Skin epidermis (tissue), 12 donors: ENCODE measurements around the gene CABP4.

ENCODE experiments used
- H3K27ac ChIP-seq, 21 experiments: fragments of 200-600 bp; sonication (generic) in 11 of 21; one replicate each; pipeline ENCODE4 v1.5.0; 2020; ENCODE audit warnings: mild to moderate bottlenecking in 3 of 21, inconsistent platforms in 2 of 21, moderate library complexity in 2 of 21
- H3K4me3 ChIP-seq, 7 experiments: fragments of 200-600 bp; sonication (generic) in 2 of 7; one replicate each; pipeline ENCODE4 v1.5.0; 2020; ENCODE audit warnings: inconsistent platforms in 2 of 7, mild to moderate bottlenecking in 2 of 7, moderate library complexity in 1 of 7

CABP4 gene

DNA sequence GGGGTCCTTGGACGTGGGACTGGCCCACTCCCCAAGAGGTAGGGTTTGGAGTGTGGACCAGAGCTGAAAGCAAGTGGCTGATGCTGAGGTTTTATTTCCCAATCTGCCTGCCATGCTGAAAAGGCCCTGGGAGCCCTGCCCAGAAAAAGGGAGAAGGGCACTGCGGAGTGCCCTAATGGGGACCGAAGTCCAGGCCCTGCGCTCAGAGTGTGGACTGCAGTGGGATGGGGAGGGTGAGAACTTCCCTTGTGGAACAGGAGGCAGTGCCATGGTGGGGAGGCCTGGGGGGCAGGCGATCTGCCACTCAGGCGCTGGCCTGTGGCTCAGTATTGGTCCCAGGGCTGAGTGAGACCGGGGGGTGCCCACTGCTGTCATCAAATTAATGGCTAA lies 6.9 kb upstream of the CABP4 start:
- Histone ChIP-seq H3K4me3 (no peak overlapping the region), H3K27ac (no peak overlapping the region)

DNA sequence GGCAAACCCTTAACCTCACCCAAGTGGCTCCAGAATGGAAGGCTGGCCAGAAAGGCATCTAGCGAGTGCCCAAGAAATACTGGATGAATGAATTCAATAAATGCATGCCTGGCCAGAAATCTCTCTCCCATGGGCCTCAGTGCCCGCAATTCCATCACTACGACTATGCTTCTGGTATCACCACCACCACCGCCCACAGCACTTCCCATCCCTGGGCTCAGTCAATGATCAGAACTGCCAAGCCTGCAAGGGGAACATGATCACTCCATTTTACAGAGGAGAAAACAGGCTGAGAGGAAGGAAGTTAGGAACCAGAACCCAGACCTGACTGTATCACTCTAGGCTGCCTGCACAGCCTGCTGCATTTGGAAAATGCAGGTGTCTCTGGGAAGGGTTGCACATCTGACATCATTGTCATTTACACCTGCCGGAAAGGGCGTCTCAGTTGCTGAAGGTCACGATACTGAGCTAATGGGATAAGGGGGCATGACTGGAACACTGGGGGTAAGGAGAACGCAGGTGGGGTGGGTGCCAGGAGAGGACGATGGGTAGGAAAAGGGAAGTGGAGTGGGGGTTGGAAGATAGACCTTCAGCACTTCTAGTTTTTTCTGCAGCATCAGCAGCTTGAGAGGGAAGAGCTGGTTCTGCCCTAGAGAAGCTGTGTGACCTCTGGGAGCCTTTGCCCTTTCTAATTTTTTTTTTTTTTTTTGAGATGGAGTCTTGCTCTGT lies 5.9 kb upstream of the CABP4 start:
- no peak overlapping the region for H3K4me3 ChIP-seq
- peak overlapping the region in 1 of 21 experiments; percentile 29 for H3K27ac ChIP-seq

DNA sequence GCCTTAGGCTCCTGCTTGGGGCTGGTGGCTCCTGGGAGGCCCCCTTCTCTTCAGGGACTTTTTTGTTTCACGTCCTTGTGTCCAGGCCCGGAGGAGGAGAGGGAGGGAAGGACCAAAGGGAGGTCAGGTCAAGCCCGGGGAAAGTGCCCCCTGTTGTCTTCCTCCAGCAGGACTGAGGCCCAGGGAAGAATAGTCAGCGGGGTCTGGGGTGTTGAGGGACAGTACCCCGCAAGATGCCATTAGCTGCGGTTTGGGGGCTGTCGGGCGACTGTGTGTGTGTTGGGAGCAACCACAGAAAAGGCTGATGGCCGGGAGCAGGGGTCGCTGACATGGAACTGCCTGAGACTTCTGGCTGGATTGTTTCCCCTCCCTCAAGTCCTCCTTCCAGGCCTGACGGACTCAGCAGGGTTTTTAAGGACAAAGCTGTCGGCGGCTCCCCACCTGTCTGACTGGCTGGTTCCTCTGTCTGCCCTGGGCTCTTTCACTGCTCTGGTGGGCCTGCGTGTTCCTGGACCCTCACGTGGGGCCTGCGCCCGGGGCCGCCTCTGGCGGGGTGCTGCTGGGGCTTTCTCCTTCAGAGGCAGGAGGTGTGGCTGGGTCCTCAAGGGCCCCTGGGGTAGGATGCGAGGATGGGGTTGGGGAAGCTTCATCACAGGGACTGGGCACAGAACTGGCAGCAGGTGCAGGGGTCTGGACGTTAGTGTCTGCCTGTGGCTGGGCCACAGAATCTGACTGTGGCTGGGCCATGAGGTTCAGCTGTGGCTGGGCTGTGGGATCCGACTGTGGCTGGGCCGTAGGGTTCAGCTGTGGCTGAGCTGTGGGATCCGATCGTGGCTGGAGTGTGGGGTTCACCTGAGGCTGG lies 4.1 kb upstream of the CABP4 start:
- Histone ChIP-seq H3K27ac (peak overlapping the region in 1 of 21 experiments; percentile 0), H3K4me3 (no peak overlapping the region)

DNA sequence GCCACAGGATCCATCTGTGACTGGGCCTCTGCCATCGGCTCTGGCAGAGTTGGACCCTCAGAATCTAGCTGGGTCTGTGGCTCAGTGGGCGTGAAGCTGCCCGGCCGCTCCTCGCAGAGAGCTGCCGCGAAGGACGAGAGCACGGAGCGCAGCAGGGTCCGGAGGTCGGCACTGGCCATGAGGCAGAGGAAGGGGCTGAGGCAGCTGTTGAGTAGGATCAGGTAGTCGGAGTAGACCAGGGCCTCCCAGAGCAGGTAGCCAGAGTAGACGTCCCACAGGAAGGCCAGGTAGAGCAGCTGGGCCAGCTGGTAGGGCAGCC lies 3.5 kb upstream of the CABP4 start:
- H3K4me3 ChIP-seq, result no peak overlapping the region
- H3K27ac ChIP-seq, result no peak overlapping the region

DNA sequence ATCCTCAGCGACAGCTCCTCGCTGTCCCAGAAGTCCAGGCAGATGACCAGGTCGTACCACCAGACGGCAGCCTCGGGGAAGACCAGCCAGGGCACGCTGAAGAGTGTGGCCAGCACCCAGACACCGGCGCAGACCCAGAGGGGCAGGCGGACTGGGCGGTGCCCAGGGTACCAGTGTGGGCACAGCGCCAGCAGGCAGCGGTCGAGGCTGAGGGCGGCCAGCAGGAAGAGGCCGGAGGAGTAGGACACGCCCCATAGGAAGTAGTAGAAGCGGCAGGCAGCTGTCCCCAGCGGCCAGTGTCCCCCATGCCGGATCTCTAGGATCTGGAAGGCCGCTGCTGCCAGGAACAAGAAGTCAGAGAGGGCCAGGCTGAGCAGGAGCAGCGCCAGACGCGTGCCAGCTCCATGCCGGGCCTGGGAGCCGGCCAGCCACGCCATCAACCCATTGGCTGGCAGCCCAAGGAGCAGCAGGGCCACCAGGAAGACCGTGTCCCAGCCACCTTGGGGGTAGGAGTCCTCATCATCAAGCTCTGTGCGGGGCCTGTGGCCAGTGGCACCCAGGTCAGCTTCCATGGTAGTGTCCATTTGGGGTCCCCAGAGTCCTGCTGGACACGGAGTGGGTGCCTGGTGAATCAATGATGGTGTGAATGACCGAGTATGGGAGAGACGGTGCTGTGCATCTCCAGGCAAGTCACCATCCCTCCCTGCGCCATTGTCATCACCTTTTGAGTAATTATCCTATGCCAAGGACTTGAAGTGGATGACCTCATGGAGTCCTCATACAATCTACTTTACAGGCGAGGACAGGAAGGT lies 2.8 kb upstream of the CABP4 start, which contains the start of gene GPR152:
GPR152 (minus strand) TSS at position 589 of the 812 bp plus-strand sequence; CDS start at position 584, 5 bp downstream.
- Histone ChIP-seq H3K27ac (peak within 1 kb of the TSS in 2 of 21 experiments; percentile 27 to 38), H3K4me3 (no peak within 1 kb of the TSS)

DNA sequence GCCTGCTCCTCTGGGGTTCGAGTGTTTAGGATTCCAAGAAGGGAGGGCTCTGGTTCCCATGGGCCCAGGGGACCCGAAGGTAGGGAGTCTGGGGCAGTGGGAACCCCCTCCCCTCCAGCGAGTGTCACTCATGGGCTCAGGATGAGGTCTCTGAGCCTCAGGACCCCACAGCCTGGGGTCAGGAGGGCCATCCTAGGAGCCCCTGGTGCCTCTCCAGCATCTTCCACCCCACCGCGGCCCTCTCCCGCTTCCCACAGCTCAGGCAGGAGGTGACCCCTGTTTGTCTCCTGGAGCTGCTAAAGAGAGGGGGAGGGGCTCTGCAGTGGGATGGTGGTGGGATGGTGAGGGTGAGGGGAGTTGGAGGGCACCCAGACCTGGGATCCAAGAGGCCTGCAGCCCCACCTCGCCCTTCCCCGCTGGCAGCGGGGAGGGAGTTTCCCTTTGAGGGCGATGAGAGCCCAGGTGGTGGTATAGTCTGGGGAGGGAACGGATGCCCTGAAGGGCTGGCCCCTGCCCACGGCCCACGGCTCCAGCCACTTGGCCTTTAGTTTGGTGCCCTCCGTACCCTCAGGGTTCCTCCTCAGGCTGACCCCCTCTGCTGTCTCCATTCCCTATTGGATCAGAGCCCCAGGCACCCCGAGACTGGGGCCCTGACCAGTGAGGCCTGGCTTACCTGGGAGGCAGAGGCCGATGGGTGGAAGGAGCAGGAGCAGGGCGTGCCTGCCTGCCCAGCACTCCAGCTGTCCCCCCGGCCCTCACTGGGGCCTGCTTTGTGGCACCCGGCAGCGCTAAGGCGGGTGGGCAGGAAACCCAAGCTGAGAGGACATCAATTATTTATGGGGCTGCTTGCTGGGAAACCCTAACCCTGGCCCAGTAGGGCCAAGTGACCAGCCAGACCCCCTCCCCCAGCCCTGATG lies 1.1 kb upstream of the CABP4 start:
- Histone ChIP-seq H3K27ac (no peak overlapping the region), H3K4me3 (no peak overlapping the region)

DNA sequence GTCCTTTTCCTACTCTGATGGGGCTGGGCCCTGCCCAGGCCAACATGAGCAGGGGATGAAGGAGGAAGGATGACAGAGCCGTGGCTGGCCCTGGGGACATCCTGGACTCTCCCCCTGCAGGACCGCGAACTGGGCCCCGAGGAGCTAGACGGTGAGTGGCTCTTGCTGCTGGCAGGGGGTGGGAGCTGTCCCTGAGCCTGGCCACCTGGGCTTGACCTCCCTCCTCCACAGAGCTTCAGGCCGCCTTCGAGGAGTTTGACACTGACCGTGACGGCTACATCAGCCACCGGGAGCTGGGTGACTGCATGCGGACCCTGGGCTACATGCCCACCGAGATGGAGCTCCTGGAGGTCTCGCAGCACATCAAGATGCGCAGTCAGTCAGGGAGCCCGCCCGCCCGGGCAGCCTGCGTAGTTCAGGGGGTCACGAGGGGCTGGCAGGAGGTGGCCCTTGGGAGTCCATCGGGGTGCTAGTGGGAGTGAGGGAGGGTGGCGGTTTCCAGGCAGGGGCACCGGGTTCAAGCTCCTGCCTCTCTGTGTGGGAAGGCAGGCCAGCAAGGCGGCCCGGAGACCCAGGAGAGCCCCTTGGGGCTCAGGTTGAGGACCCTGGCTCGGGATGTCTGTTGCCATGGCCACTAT lies 1.0 kb downstream of the CABP4 start:
- H3K4me3 ChIP-seq, result no peak overlapping the region
- H3K27ac ChIP-seq, result no peak overlapping the region

DNA sequence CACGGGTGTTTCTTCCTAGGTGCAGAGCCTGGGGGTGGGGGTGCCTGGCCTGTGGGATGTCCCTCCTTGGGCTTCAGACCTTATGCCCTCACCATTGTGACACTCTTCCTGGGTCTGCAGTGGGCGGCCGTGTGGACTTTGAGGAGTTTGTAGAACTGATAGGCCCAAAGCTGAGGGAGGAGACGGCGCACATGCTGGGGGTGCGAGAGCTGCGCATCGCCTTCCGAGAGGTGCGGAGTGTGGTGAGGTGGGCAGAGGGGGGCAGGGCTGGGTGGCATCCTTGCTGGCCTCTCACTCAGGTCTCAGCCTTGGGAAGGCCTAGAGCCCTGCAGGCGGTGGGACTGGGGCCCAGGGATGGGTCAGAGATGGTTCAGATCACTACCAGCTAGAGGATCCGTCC lies 2.3 kb downstream of the CABP4 start:
- H3K4me3 ChIP-seq, result no peak overlapping the region
- H3K27ac ChIP-seq, result no peak overlapping the region

DNA sequence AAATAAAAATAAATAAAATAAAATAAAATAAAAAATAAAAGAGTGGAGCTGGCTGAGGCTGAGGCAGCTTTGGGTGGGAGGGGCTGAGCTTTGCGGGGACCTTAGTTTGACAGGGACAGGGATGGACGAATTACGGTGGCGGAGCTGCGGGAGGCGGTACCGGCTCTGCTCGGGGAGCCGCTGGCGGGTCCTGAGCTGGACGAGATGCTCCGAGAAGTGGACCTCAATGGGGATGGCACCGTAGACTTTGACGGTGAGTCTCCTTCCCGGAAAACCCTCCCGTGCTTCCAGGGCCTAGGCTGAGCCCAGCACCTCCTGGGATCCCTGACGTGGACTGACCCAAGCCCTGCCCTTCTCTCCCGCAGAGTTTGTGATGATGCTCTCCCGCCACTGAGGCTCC lies 3.1 kb downstream of the CABP4 start:
- H3K27ac ChIP-seq, result peak overlapping the region in 1 of 21 experiments; percentile 18
- H3K4me3 ChIP-seq, result no peak overlapping the region

DNA sequence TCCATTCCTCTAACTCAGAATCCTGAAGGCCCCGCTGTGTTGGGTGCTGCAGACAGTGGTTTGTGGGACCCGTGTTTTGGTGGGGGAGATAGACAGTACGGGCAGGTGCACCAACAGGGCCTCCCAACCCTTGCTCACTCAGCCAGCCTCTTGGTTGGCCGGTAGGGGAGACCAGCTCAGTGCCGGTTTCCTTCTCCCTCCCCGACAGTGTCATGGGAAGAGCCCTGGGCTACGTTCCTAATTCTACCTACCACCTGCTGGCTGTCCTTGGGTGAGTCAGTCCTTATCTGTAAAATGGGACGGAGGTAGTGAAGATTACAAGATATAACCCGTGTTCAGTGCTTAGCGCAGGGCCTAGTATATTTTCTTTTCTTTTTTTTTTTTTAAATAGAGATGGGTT lies 8.0 kb downstream of the CABP4 start:
- Histone ChIP-seq H3K27ac (peak overlapping the region in 12 of 21 experiments; percentile 83 to 99 (median 92)), H3K4me3 (no peak overlapping the region)

DNA sequence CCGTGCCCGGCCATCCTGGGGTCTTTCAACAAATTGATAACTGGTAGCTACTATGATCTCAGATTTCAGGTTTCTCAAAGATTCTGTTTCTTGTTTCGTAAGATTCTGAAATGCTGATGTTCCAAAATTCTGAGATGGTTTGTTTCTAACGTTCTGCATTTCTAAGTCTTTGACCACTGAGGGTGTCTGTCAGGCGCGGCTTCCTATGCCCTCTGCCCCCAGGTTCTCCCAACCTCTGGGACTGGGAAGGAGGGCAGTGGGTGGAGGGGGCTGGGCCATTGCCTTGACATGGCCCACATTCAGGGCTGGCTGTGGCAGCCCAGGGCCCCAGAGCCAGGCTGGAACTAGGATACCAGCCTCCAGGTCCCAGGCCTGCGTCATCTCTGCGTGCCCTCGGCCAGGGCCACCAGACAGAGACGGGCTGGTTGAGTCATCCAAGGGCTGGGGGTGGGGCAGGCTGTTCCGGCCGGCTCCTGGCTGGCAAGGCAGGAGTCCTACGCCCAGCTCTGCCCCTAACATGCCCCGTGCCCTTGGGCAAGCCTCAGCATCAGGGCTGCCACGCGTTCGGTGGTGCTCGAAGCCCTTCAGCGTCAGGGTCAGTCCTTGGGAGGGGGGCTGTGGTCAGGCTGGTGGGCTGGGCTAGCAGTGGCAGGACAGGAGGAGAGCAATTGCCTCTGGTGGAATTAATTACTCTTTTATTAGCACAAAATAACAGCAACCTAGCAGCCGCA lies 8.7 kb downstream of the CABP4 start:
- Histone ChIP-seq H3K27ac (peak overlapping the region; percentile 33 to 99 (median 92)), H3K4me3 (peak overlapping the region; percentile 37 to 53 (median 45))

DNA sequence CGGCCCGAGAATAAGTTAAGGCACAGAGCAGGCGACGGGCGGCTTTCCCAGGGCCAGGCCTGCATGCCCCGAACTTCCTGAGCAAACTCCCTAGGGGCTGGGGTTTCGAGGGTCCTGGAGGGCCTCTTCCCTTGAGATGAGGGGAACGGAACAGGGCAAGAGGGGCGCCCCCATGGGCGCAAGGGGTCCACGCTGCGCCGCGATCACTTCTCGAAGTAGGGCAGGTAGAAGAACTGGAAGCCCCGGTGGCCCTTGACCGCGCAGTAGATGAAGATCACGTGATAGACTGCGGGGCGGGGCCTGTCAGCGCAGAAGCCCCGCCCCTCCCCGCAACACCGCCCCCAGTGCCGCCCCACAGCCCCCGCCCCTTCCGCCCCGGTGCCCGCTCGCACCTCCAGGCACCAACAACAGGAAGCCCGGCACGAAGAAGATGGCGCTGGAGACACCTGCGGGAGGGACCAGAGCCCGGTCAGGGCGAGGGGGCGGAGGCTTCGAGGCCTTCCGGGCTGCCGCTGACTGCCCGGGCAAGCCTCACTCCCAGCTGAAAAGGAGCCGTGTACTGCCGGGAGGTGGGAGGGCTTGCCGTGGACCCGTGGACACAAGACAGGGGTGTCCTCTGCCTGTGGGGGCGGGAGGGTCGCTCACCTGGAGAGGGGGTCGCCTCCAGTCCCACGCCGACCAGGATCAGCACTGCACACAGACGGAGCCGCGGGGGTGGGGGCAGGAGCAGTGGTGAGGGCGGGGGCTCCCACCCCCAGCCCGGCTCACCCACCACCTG lies 9.4 kb downstream of the CABP4 start:
- peak overlapping the region; percentile 33 to 99 (median 92) for H3K27ac ChIP-seq
- peak overlapping the region; percentile 37 to 53 (median 45) for H3K4me3 ChIP-seq

DNA sequence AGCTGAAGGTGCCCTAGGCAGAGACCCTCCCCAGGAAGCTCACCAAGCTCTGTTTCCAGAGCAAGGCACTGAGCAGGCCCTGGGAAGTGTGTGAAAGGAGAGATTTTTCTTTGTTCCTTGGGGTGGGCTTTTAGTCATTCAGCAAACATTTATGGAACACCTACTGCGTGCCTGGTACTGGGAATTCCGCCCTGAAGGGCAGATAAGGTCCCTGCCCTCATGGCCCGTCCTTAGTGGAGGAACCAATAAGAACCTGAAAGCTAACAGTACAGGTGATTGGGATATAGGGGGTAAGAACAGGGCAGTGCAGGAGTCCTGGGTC lies 10.0 kb downstream of the CABP4 start:
- H3K4me3 ChIP-seq, result peak overlapping the region; percentile 37 to 53 (median 45)
- H3K27ac ChIP-seq, result peak overlapping the region; percentile 13 to 99 (median 92)

DNA sequence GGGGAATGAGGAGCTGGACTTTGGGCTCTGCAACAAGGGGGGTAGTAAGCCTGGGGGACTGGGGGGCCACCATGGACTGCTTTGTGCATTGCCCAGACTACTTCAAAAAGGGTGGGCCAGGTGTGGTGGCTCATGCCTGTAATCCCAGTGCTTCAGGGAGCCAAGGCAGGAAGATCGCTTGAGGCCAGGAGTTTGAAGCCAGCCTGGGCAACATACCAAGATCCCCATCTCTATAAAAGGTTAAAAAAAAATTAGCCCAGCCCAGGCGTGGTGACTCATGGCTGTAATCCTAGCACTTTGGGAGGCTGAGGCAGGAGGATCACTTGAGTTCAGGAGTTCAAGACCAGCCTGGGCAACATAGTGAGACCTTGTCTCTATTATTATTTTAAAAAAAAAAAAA lies 10.4 kb downstream of the CABP4 start:
- peak overlapping the region in 1 of 7 experiments; percentile 50 for H3K4me3 ChIP-seq
- H3K27ac ChIP-seq, result peak overlapping the region in 17 of 21 experiments; percentile 83 to 99 (median 93)

DNA sequence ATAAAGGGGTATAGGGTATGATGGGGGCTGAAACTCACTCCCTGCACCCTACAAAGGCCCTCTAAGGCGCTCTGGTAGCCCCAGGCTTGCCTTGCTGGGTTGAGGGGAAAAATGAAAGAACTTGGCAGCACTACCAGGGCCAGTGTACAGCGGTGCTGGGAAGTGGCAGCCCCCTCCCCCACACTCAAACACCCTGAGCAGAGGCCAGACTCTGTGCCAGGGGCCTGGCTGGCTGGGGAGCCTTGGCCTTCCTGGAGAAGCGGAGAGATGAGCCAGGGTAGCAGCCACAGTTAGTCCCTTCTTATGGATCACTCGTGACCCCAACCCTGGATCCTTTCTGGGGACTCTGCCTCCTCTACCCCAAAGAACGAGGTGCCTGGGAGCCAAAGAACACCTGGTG lies 11.2 kb downstream of the CABP4 start:
- Histone ChIP-seq H3K4me3 (no peak overlapping the region), H3K27ac (peak overlapping the region in 8 of 21 experiments; percentile 3 to 99 (median 94))

DNA sequence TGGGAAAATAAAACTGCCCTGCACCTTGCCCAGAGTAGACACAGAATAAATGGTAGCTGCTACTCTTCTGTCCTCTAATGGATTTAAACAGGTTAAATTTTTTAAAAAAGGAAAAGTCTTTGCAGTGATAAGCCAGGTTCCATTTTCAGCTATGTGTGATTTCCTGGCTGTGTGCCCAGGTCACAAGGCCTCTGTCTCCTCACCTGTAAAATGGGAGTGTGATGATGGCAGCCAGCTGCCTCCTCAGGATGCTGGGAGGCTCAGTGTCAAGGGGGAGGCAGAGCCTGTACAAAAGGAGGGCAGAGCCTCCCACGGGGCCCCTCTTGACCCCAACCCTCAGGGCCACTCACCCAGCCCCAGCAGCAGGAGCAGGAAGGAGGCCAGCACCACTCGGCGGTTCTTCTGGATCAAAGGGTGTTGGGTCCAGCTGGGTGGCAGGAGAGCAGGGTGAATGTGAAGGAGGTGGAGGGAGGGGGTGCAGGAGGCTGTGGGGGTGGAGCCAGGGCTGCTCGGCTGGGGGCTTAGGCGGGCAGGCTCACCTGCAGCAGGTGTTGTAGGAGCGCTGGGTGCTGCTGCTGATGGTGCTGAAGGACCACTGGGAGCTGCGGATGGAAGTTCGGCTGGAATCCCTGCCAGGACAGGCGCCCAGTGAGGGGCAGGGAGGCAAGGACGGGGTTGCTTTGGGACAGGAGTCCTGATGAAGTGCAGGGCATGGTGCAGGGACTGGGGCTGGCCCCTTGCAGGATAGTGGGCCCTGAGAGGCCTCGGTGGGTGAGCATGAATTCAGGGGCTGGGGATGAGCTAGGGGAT lies 12.0 kb downstream of the CABP4 start:
- peak overlapping the region in 6 of 7 experiments; percentile 62 to 98 (median 82) for H3K4me3 ChIP-seq
- peak overlapping the region in 18 of 21 experiments; percentile 6 to 99 (median 96) for H3K27ac ChIP-seq
